OCI-LY3 (cell line): ENCODE results near the gene SPATA16.

Experiments
- CTCF ChIP-seq: fragments of 200-600, 300-600 bp; sonication (generic); IDR thresholded peaks from 2 replicates; pipeline ENCODE4 v1.5.1; 2014; ENCODE audit warnings: antibody characterized with exemption, low read length, low read depth
- EZH2phosphoT487 ChIP-seq: fragments of 200-600 bp; shearing (Covaris generic); IDR thresholded peaks from 2 replicates; pipeline ENCODE4 v1.6.1; 2018; ENCODE audit warnings: antibody characterized with exemption, mixed run types, low read depth

DNA sequence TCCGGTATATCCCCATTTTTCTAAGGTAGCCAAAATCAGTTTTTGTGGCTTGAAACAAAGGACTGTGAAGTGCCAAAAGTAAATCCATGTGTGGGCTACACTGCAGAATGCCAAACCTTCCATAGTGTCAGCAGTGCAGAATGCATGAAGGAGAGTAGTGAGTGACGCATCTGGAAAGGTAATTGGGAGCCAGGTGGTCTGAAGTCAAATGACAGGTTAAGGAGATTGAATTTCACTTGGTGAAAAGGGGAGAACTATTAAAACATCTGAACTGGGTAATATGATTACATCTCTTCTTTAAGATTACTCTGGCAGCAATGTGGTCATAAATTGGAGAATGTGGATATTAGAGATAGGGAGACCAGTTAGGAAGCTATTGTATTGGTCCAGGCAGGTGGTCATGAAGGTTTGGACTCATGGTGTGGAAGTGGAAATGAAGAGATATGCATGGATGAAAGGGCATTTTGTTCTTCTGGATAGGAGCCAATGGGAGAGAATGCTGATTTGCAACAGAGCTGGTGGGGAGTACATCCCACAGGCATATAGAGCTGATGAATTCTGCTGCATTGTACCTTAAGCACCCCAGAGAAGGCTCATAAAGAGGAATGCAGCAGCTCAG lies 272.3 kb downstream of the SPATA16 start:
- TF ChIP-seq CTCF (no peak), EZH2phosphoT487 (no peak)
